ENCODE measurements around the gene PKP4. TPM values are rescaled to one million over a fixed set of nuclear protein-coding genes. Genes with fewer than 3 reads are reported as not detected.

PKP4 gene
- total RNA-seq, 1 experiment from 2014 or later, result 59.1 TPM

DNA sequence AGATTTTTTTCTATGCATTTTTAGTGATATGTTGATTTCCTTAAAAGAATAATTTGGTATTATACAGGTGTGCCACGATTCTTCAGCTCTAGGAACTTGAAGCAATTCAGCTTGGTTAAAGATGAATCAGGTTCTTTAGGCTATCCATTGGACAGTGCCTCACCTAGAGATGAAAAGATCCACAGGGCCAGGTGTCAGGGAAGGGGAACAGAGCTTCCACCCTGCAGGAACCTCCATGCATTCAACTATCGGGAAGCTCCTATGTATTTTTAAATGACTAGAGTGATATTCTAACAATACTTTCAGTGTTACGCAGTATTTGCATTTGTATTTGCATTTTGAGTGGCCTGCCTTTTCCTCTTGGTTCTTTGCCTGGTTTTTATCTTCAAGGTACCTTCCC, 40.2 kb downstream of the PKP4 start:
- no peak overlapping the region for H3K4me3 ChIP-seq
- H3K79me2 ChIP-seq (ENCODE audit: low read depth), result peaks cover 29% of the 10 kb centered on the region
- H3K27me3 ChIP-seq (ENCODE audit: insufficient read depth, low read depth), result no peaks in the 10 kb centered on the region
- no peak overlapping the region for H2AFZ ChIP-seq
- ChIA-PET CTCF (no interaction called here), POLR2A (ENCODE audit: unreplicated experiment) (no interaction called here)
- H3K27ac ChIP-seq, result peak overlapping the region; percentile 45
- H3K9me2 ChIP-seq (ENCODE audit: insufficient read depth), result no peaks in the 10 kb centered on the region
- DNase-seq, result no peak
- H3K9me3 ChIP-seq (ENCODE audit: insufficient read depth, low read depth), result no peaks in the 10 kb centered on the region
- H3K36me3 ChIP-seq (ENCODE audit: low read depth), result no peaks in the 10 kb centered on the region
- peaks cover 18% of the 10 kb centered on the region for H3K4me1 ChIP-seq (replicated peaks; ENCODE audit: insufficient read depth)
- no TSS peak for BruUV-seq (replicated peaks)
- H3F3A ChIP-seq (ENCODE audit: insufficient read depth, low read depth), result no peaks in the 10 kb centered on the region; the same call in 1 of the 2 replicates
- TF ChIP-seq, protein P1, sequence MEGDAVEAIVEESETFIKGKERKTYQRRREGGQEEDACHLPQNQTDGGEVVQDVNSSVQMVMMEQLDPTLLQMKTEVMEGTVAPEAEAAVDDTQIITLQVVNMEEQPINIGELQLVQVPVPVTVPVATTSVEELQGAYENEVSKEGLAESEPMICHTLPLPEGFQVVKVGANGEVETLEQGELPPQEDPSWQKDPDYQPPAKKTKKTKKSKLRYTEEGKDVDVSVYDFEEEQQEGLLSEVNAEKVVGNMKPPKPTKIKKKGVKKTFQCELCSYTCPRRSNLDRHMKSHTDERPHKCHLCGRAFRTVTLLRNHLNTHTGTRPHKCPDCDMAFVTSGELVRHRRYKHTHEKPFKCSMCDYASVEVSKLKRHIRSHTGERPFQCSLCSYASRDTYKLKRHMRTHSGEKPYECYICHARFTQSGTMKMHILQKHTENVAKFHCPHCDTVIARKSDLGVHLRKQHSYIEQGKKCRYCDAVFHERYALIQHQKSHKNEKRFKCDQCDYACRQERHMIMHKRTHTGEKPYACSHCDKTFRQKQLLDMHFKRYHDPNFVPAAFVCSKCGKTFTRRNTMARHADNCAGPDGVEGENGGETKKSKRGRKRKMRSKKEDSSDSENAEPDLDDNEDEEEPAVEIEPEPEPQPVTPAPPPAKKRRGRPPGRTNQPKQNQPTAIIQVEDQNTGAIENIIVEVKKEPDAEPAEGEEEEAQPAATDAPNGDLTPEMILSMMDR (conservative IDR thresholded peaks at IDR 0.05), result no peak
- TF ChIP-seq EZH2 (IDR thresholded peaks at IDR 0.05; ENCODE audit: low read depth), result no peak
- H3K4me2 ChIP-seq, result peak overlapping the region; percentile 18; the same call in 1 of the 2 replicates
- intact Hi-C loops (cut with micrococcal nuclease; ENCODE audit: unreplicated experiment), result no loop called here
- H4K20me1 ChIP-seq (ENCODE audit: insufficient read depth), result no peaks in the 10 kb centered on the region

DNA sequence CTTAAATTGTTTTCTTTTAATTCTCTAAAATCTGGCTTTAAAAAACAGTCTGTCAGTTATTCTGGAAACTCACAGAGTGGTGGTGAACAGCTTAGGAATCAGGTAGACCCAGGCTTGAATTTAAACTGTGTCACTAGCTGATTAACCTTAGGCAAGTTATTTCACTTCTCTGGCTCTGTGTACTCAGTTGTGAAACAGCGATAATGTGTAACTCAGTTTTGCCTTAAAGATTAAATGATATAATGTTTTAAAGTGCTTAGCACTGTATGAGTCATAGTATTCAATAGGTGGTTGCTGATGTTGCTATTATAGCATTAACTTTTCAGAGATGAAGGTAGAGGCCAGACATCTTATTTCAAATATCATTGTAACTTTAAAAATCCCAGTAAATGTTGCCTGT, 40.7 kb downstream of the PKP4 start:
- no peaks in the 10 kb centered on the region for H3K36me3 ChIP-seq (ENCODE audit: low read depth)
- no peak for TF ChIP-seq EZH2 (IDR thresholded peaks at IDR 0.05; ENCODE audit: low read depth)
- TF ChIP-seq, protein P1 (conservative IDR thresholded peaks at IDR 0.05), result no peak
- peak overlapping the region; percentile 45 for H3K27ac ChIP-seq
- peaks cover 20% of the 10 kb centered on the region for H3K4me1 ChIP-seq (replicated peaks; ENCODE audit: insufficient read depth)
- no peaks in the 10 kb centered on the region for H4K20me1 ChIP-seq (ENCODE audit: insufficient read depth)
- no peaks in the 10 kb centered on the region for H3K27me3 ChIP-seq (ENCODE audit: insufficient read depth, low read depth)
- peaks cover 31% of the 10 kb centered on the region for H3K79me2 ChIP-seq (ENCODE audit: low read depth)
- H3K9me2 ChIP-seq (ENCODE audit: insufficient read depth), result no peaks in the 10 kb centered on the region
- H3F3A ChIP-seq (ENCODE audit: insufficient read depth, low read depth), result no peaks in the 10 kb centered on the region; the same call in 1 of the 2 replicates
- H3K9me3 ChIP-seq (ENCODE audit: insufficient read depth, low read depth), result no peaks in the 10 kb centered on the region
- CTCF ChIA-PET, result no interaction called here
- no peak overlapping the region for H3K4me3 ChIP-seq
- BruUV-seq (replicated peaks), result no TSS peak
- intact Hi-C loops (cut with micrococcal nuclease; ENCODE audit: unreplicated experiment), result no loop called here
- no peak overlapping the region for H2AFZ ChIP-seq
- POLR2A ChIA-PET (ENCODE audit: unreplicated experiment), result no interaction called here
- peak overlapping the region; percentile 18; the same call in 1 of the 2 replicates for H3K4me2 ChIP-seq
- DNase-seq, result peak in 1 of 2 experiments; percentile 89

DNA sequence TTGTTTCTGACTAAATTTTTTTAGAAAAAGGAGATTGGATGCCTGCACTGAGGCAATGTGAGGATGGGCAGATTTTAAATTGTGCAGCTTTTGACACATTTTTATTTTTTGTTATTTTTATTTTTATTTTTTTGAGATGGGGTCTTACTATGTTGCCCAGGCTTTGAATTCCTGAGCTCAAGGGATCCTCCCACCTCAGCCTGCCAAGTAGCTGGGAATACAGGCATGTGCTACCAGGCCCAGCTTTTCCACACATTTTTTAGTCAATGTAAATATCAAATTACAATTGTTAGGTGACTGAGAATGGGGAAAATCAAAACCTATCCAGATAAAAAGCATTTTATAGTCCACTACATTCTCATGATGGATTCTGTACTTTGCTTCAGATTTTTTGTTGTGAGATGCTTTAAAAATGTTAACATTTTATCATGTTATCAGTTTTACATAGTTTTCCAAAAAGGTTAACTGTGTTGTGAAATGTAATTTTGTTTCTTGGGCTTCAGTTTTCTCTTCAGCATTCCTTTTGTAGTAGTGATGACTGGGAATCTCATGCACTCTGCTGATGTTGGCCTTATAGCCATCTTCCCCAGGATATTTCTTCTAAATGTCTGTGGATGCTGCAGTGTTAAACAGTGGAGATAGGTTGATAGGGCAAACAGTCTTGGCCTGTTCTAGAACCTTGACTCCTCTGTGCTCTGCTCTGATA, 41.4 kb downstream of the PKP4 start:
- no peak for DNase-seq
- H3K4me2 ChIP-seq, result no peak overlapping the region
- ChIA-PET CTCF (no interaction called here), POLR2A (ENCODE audit: unreplicated experiment) (no interaction called here)
- H3F3A ChIP-seq (ENCODE audit: insufficient read depth, low read depth), result no peaks in the 10 kb centered on the region; the same call in 1 of the 2 replicates
- H3K36me3 ChIP-seq (ENCODE audit: low read depth), result no peaks in the 10 kb centered on the region
- no peaks in the 10 kb centered on the region for H4K20me1 ChIP-seq (ENCODE audit: insufficient read depth)
- TF ChIP-seq, protein P1 (conservative IDR thresholded peaks at IDR 0.05), result no peak
- TF ChIP-seq EZH2 (IDR thresholded peaks at IDR 0.05; ENCODE audit: low read depth), result no peak
- no peak overlapping the region for H3K4me3 ChIP-seq
- H3K27ac ChIP-seq, result no peak overlapping the region
- no TSS peak for BruUV-seq (replicated peaks)
- H2AFZ ChIP-seq, result no peak overlapping the region
- no peaks in the 10 kb centered on the region for H3K9me3 ChIP-seq (ENCODE audit: insufficient read depth, low read depth)
- H3K4me1 ChIP-seq (replicated peaks; ENCODE audit: insufficient read depth), result peaks cover 27% of the 10 kb centered on the region
- H3K79me2 ChIP-seq (ENCODE audit: low read depth), result peaks cover 30% of the 10 kb centered on the region
- H3K27me3 ChIP-seq (ENCODE audit: insufficient read depth, low read depth), result no peaks in the 10 kb centered on the region
- H3K9me2 ChIP-seq (ENCODE audit: insufficient read depth), result no peaks in the 10 kb centered on the region
- intact Hi-C loops (cut with micrococcal nuclease; ENCODE audit: unreplicated experiment), result no loop called here

All from PC-9 (cell line).